Stimulated activated CD8-positive, alpha-beta memory T cell treated with anti-CD3 and anti-CD28 coated beads, Interleukin-7, amount 100 ng/mL, for 48 hours (primary cell): ENCODE results near the gene THRA.

Source experiments
- DNase-seq, 2 donors: peaks; one replicate each; pipeline ENCODE4 v3.0.0-alpha.2; 2020; ENCODE audit warnings: low read depth in 1 of 2; ENCODE audit errors: extremely low read depth in 1 of 2

Gene THRA

DNA sequence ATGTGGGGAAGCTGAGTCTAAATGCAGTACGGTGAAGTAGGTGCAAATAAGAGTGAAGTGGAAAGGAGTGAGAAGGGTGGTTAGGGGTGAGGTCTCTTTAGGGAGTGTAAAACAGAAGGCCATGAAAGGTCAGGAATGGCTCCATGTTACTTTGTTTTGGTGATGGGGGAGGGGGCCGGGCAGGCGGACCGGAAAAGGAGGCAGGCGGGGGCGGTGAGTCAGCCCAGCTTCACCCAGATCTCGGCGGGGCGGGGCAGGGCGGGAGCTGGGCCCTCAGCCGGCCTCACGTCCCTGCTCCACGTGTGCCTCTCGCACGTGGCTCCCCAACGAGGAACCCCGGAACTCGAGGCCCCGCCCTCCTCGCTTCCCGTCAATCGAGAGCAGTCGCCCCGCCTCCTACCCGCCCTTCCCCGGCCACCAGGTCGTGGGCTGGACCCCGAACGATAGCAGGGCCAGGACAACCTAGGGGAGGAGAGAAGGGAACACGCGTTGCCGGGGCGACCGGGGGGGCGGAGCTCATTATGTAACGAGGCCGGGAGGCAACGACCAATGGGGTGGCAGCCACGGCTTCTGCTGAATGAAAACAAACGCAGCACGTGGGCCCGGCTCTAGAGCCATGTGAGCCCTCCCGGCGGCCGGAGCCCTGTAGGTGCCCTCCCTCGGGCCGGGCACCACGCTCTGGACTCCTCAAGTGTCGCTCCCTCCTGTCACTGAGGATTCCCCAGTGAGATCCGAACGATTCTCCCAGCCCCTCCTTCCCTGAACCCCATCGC is 36.3 kb downstream of the THRA start:
- peak; percentile 98 to 99 for DNase-seq

GRCh38 chr17:40099619-40100418 is 37.1 kb downstream of the THRA start:
- no peak for DNase-seq

DNA sequence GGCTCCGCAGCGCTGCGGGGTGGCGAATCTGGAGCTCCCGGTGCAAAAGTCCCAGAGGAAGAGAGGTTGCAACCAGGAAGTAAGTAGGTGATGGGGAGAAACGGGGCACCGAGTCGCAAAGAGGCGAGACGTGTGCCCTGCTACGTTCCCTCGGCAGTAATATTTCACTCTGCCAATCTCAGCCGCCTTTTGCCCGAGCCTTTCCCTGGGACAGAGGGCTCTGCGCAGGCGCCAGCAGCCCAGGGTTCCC is 37.6 kb downstream of the THRA start, which contains the start of gene NR1D1:
TSS of gene NR1D1 (minus strand) at position 171 of the 250 bp plus-strand sequence. CDS start 495 bp downstream, outside the sequence.
- DNase-seq = no peak

GRCh38 chr17:40100669-40101366 is 38.1 kb downstream of the THRA start:
- DNase-seq = peak; percentile 78 to 92

- no peak for DNase-seq
These were observed 38.8 kb downstream of the THRA start for GRCh38 chr17:40101367-40102210.

- no peak for DNase-seq
These were observed 40.4 kb downstream of the THRA start for GRCh38 chr17:40103071-40103661.

DNA sequence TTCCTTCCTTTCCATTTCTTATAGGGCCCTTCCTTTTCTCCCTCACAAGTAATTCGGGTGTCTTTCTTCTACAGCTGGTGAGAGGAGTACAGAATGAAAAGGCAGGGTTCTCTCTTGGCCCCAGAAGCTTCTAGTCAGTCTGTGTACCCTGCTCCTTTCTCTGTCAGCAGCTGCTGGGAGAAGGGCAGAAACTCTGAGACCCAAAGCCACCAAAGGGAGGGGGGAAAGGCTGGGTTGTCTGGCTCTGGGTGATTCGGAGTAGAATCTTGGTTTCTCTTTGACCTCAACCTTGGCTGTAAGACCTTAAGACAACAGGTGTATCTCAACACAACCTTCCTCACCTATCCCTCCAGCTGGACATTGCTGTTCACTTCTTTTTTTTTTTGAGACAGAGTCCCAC is 40.9 kb downstream of the THRA start:
- DNase-seq = no peak

DNA sequence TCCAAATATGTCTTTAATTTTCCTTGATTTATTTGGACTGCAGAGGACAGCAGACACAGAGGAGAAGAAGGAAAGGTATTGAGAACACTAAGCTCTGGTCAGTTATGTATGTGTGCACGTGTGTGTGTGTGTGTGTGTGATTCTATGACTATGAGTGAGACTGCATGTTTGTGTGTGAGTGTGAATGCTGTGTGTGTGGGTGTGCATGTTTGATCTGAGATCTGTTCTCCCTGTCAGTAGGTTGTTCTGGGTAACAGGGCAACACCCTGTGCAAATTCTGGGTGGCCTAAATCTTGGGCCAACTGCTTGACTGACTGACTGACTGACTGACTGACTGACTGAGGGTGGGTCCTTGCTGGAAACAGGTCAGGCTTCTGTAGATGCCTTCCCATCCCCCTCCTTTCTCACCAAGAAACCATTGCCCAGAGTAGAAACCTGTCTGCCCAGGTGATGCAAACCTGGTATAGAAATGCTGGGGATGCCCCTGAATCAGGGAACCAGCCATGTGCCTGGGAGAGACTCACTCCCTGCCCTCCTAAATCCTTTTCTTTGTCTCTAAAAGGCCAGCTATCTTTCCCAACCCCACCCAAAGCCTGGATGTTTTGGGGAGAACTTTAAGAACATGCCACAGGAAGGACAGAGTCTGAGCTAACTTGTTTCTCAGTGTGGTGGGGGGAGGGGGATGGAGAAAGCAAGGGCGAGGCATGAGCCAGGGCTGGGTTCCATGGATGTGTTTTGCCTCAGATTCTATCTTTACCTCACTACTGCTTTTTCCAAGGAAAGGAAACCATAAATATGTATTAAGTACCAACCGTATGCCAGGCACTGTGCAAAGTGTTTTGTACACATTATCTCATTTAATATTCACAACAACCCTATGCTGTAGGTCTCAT is 42.1 kb downstream of the THRA start:
- DNase-seq = no peak

DNA sequence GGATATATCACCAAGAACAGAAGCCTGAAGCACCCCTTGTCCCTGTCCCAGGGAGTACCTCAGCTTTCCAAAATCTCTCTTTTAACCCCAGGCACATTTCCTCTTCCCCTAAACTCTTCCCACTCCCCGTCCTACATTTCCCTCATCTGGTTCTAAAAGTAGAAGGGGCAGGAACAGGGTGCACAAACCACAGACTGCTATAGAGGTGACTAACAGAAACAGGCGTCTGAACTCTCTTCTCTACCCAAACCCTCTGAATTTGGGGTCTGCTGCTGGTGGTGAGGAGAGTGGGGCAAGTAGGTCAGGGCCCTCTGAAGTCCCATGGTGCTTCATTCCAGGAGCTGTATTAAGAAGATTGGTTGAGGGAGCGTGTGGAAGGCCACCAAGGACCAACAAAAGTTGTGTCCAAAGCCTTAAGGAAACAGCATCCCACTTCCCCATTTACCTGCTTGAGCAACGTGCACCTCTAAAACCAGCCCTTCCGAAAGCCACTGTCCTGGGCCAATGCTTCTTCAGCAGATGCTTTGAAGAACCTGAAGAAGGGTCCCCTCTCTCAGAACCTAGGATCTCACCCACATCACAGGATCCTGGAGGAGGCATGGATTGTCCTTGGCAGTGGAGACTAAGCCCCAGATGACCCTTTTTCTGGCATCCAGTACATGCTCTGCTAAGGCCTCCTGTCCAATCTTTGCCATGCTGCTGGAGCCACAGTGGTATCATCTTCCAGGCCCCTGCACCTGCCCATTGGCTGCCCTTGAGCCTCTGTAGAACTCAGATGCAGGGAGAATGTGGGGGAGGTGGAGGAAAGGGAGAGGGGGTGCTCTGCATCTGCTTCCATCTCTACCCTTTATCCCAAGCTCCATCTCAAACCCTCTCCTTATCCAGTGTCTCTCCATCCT is 43.3 kb downstream of the THRA start:
- DNase-seq = no peak

DNA sequence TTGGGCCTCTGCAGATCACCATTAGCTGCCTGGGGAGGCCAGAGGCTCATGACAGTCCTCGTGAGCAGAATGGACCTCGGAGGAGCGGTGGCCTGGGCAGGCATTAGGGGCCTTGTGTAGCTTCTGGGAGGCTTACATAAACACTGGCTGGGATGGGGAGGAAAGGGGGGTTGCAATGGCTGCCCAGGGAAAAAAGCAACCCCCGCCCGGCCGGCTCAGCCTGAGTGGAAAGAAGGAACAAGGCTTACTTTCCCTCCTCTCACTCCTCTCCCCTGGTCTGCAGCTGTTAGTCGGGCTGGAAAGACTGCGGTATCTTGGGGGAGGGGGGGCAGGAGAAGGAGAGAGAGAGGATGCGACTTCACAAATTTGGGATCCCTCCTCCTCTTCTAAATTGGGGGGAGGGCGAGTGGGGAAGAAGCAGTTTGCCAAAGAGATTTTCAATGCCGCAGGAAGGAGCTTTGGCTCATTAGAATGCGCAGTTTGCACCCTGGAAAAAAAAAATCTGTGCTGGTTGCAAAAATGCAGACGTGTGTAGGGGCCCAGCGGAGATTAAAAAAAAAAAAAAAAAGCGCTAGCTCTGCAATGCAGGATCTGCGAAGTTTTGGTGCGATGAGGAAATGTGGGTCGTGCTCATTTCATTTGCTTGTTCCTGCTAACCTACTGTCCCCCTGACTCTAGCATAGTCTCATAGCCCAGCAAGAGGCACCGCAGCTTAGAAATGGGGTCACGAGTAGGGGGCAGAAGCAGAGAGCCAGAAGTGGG is 44.2 kb downstream of the THRA start:
- DNase-seq = no peak

DNA sequence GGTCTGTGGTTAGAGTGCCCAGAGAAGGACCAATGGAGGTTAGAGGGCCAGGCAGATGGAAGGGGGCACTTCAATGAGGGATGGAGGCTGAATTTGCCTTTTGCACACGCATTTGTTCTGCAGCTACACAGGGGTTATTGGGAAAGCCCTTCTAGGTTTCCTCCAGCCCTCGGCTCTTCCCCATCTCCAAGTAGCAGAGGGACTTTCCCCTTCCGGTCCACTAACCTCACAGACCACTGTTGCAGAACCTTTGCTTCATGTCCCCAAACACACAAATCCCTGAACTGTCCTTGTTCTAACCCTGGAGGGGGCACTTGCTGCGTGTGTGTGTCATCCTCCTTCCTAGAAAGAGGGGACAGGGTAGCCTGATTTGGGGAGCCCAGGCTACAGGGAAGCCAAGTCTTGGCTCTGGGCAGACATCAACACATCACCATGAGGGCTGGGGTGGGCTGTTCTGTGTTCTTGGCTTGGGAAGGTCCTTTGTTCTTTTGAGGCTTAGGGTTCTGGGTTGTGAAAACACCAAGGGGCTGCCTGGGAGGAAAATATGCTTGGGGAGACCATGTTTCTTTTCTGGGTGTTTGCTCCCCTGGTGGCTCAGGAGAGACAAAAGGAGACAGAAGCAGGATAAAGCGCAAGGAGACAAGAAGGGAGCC is 44.9 kb downstream of the THRA start:
- DNase-seq = no peak

DNA sequence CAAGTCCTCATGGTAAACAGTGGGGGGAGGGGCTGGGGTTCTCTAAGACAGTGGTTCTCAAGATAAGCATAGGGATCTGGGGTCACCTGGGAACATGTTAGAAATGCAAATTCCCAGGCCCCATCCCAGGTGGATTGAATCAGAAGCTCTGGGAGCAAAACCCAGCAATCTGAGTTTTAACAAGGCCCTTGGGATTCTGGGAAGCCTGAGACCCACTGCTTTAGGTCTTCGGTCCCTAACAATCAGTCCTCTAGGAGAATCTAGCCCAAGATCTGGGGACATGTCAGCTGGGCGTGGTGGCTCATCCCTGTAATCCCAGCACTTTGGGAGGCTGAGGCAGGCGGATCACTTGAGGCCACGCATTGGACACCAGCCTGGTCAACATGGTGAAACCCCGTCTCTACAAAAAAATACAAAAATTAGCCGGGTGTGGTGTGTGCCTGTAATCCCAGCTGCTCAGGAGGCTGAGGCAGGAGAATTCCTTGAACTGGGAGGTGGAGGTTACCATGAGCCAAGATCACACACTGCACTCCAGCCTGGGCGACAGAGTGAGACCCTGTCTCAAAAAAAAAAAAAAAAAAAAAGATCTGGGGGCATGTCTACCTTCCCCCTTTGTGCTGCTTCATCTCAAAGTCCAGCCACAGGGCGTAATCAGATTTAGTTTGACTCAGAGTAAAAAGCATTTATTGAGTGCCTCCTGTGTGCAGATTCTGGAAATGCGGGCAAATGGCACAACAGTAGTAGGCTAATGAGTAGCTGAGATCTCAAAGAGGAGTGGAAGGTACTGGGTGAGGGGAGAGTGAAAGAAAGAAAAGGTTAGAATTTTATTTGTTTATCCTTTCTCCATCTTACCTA is 46.4 kb downstream of the THRA start:
- no peak for DNase-seq

- no peak for DNase-seq
These were observed 47.5 kb downstream of the THRA start for GRCh38 chr17:40110026-40110845.

DNA sequence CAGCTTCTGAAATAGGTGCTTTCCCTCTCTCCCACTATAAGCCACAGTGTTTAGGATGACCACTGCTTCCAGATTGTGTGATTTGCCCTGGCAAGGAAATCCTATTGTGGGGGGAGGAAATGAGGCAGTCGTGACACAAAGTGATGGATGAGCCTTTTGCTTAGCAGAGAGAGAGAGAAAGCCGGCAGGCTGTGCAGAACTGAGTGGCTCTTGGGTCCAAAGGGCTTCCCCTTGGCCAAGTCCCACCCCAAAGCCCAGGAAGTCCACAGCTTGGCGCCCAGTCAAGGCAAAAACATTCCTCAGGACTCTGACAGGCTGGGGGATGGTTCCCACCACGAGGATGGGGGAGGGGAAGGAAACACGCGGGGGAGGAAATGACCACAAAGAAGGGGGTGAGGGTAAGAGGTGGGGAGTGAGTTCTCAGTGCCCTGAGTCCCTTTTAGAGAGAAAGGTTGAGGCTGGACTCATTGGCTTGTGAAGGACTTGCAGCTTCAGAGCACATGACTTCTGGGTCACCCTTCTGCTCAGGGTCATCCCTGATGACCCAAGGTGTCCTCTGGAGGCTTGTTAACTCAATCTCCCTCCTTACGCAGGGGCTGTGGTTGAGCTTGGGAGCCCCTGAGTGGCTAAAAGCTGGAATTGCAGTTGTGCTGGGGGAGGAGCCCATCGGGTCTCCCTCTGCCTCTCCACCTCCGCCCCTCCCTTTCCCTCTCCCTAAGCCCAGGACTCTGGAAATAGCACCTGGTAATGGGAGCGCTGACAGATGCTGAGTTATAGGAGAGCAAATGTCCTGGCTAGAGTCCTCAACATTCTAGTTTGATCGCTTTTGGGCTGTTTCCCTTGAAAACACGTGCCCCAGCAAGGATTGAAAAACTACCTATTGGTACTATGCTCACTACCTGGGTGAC is 48.7 kb downstream of the THRA start:
- DNase-seq = peak; percentile 49 to 63
